ENCODE data around the gene NAPSA. TPM values are rescaled to one million over a fixed set of nuclear protein-coding genes. Genes with fewer than 3 reads are reported as not detected.

Gene NAPSA
- total and polyA plus RNA-seq, 10 of the 15 experiments (the other 5 are each of a cell fraction or from before 2014, with no cell fraction given), result 6.7 to 45.4 (median 17.1) TPM

DNA sequence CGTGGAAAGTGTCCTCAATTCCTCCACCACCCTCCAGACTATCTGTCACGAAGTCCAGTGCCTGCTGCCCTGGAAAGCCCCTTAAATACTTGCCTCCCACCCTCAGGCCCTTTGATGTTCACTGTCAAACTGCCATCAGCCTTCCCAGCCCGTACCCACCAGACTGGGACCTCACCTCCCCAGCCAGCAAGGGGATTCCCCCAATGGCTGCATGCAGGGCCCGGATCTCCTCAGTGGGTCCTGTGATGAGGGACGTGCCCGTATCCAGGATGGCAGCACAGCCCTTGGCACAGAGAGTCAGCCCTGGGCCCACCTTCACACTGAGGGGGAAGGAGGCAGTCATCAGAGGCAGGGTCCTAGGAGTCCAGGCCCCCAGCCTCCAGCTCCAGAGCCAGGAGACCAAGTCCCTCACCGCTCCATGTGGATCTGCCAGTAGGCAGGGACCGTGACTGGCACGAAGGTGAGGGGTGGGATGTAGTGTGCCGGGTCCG lies 6.1 kb downstream of the NAPSA start:
- ChIA-PET POLR2A (interaction anchor here (1.6 to 2.6 kb wide), 3 partner anchors 9 to 60 kb away, joined by 6 to 11 read pairs (median 7); partner anchors contain the start of gene SPIB), CTCF (interaction anchor here (0.6 to 6.2 kb wide), 5 partner anchors 8 to 102 kb away, joined by 3 to 120 read pairs (median 6); partner anchors contain the start of gene NAPSA), SMC1A (ENCODE audit: uncharacterized antibody, unreplicated experiment) (interaction anchor here (1.6 to 3.8 kb wide), 5 partner anchors 9 to 103 kb away, joined by 5 to 48 read pairs (median 9); partner anchors contain the start of gene NAPSA), RAD21 (ENCODE audit: unreplicated experiment) (interaction anchor here (1.2 to 3.7 kb wide), 2 partner anchors 17 to 101 kb away, joined by 4 to 28 read pairs; no protein-coding TSS in a partner anchor)
- peaks cover 53% of the 10 kb centered on the region for H3K4me1 ChIP-seq (ENCODE audit: control insufficient read depth, insufficient read depth, low read length)
- no TSS peak for BruUV-seq (replicated peaks)
- intact Hi-C loops (cut with micrococcal nuclease; ENCODE audit: unreplicated experiment) (loop anchor here (5.0 to 10.0 kb wide), 3 partner anchors 175 to 535 kb away; no protein-coding TSS in a partner anchor), in situ Hi-C loops (cut with MboI) (loop anchor here (5.0 to 10.0 kb wide), 2 partner anchors 428 to 535 kb away; no protein-coding TSS in a partner anchor)
- peak overlapping the region; percentile 100 for H3K4me2 ChIP-seq (ENCODE audit: control insufficient read depth, insufficient read depth)
- peak; percentile 6 for ATAC-seq
- TF ChIP-seq, protein P1, sequence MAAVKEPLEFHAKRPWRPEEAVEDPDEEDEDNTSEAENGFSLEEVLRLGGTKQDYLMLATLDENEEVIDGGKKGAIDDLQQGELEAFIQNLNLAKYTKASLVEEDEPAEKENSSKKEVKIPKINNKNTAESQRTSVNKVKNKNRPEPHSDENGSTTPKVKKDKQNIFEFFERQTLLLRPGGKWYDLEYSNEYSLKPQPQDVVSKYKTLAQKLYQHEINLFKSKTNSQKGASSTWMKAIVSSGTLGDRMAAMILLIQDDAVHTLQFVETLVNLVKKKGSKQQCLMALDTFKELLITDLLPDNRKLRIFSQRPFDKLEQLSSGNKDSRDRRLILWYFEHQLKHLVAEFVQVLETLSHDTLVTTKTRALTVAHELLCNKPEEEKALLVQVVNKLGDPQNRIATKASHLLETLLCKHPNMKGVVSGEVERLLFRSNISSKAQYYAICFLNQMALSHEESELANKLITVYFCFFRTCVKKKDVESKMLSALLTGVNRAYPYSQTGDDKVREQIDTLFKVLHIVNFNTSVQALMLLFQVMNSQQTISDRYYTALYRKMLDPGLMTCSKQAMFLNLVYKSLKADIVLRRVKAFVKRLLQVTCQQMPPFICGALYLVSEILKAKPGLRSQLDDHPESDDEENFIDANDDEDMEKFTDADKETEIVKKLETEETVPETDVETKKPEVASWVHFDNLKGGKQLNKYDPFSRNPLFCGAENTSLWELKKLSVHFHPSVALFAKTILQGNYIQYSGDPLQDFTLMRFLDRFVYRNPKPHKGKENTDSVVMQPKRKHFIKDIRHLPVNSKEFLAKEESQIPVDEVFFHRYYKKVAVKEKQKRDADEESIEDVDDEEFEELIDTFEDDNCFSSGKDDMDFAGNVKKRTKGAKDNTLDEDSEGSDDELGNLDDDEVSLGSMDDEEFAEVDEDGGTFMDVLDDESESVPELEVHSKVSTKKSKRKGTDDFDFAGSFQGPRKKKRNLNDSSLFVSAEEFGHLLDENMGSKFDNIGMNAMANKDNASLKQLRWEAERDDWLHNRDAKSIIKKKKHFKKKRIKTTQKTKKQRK (IDR thresholded peaks at IDR 0.05; ENCODE audit: low read depth, low read length), result no peak
- TF ChIP-seq CHD4 (IDR thresholded peaks at IDR 0.05), result no peak
- TF ChIP-seq SRF (IDR thresholded peaks at IDR 0.05; ENCODE audit: low read depth in 2 of 2, low read length in 2 of 2), result no peak
- TF ChIP-seq, protein P2, sequence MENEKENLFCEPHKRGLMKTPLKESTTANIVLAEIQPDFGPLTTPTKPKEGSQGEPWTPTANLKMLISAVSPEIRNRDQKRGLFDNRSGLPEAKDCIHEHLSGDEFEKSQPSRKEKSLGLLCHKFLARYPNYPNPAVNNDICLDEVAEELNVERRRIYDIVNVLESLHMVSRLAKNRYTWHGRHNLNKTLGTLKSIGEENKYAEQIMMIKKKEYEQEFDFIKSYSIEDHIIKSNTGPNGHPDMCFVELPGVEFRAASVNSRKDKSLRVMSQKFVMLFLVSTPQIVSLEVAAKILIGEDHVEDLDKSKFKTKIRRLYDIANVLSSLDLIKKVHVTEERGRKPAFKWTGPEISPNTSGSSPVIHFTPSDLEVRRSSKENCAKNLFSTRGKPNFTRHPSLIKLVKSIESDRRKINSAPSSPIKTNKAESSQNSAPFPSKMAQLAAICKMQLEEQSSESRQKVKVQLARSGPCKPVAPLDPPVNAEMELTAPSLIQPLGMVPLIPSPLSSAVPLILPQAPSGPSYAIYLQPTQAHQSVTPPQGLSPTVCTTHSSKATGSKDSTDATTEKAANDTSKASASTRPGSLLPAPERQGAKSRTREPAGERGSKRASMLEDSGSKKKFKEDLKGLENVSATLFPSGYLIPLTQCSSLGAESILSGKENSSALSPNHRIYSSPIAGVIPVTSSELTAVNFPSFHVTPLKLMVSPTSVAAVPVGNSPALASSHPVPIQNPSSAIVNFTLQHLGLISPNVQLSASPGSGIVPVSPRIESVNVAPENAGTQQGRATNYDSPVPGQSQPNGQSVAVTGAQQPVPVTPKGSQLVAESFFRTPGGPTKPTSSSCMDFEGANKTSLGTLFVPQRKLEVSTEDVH (IDR thresholded peaks at IDR 0.05; ENCODE audit: low read depth, partially characterized antibody), result no peak
- TF ChIP-seq CEBPB (IDR thresholded peaks at IDR 0.05; ENCODE audit: borderline replicate concordance in 1 of 2, low read depth in 2 of 2, low read length in 2 of 2), result no peak
- peak; percentile 18; the same call in 1 of the 2 replicates for TF ChIP-seq NFIC (IDR thresholded peaks at IDR 0.05; ENCODE audit: low read depth, low read length)
- TF ChIP-seq FOS (IDR thresholded peaks at IDR 0.05; ENCODE audit: borderline replicate concordance, extremely low read depth, insufficient read length), result no peak
- 0 out of 2 replicates have a peak, but pooled peaks have one; percentile 17 for TF ChIP-seq YY1 (IDR thresholded peaks at IDR 0.05; ENCODE audit: low read depth, low read length)
- peak; percentile 9; the same call in 1 of the 2 replicates for TF ChIP-seq EED (IDR thresholded peaks at IDR 0.05; ENCODE audit: low read depth)
- peak overlapping the region; percentile 81; the same call in 1 of the 2 replicates for H2AFZ ChIP-seq (ENCODE audit: control insufficient read depth, low read depth, low read length)
- H3K27me3 ChIP-seq (replicated peaks in 1 of 2; ENCODE audit: control insufficient read depth in 2 of 2, insufficient read depth in 2 of 2, low read length in 1 of 2), result no peaks in the 10 kb centered on the region
- H3K4me3 ChIP-seq, result no peak overlapping the region
- no peak for FAIRE-seq
- no peaks in the 10 kb centered on the region for H3K79me2 ChIP-seq (ENCODE audit: control insufficient read depth, insufficient read depth, low read length)
- peak overlapping the region; percentile 67 for H3K27ac ChIP-seq (ENCODE audit: control insufficient read depth, insufficient read depth)
- H3K9me3 ChIP-seq (replicated peaks; ENCODE audit: control insufficient read depth, insufficient read depth, low read length), result peaks cover 2% of the 10 kb centered on the region; the same call in 2 of the 3 replicates
- no peaks in the 10 kb centered on the region for H3K36me3 ChIP-seq (ENCODE audit: control insufficient read depth in 2 of 2, insufficient read depth in 2 of 2, low read length in 1 of 2)
- WGBS (ENCODE audit: insufficient coverage, insufficient replicate concordance, low lambda C conversion rate, missing lambda C conversion rate), result 46% methylated on average over 11 of the region's 11 CpGs
- no peak overlapping the region for H3K9ac ChIP-seq (ENCODE audit: control insufficient read depth, insufficient read depth, low read length)
- no peak for DNase-seq (ENCODE audit: low read depth, low spot score)
- H4K20me1 ChIP-seq (ENCODE audit: control insufficient read depth, insufficient read depth), result no peaks in the 10 kb centered on the region

All from GM12878 (cell line).